OCI-LY1 (cell line): ENCODE results near the gene MAFG.

Source experiments
- H2AFZ ChIP-seq: fragments of 200-600 bp; sonication (generic), shearing (Covaris generic); 2 replicates; pipeline ENCODE4 v1.6.0; 2014; ENCODE audit warnings: antibody characterized with exemption, mild to moderate bottlenecking, low read length
- H3F3A ChIP-seq: fragments of 200-600 bp; sonication (generic), shearing (Covaris generic); 2 replicates; pipeline ENCODE4 v1.6.0; 2014; ENCODE audit warnings: mild to moderate bottlenecking, antibody characterized with exemption, low read length, moderate library complexity; ENCODE audit not compliant: insufficient read depth
- H3K27ac ChIP-seq: fragments of 200-600 bp; sonication (generic); 2 replicates; pipeline ENCODE4 v1.5.1; 2014; ENCODE audit warnings: low read length, mixed run types, mild to moderate bottlenecking, low read depth; ENCODE audit not compliant: poor library complexity, severe bottlenecking
- H3K27me3 ChIP-seq: fragments of 200-600 bp; sonication (generic); 2 replicates; pipeline ENCODE4 v1.6.0; 2014; ENCODE audit warnings: antibody characterized with exemption, mild to moderate bottlenecking, low read length, moderate library complexity; ENCODE audit not compliant: insufficient read depth
- H3K36me3 ChIP-seq: fragments of 200-600 bp; sonication (generic); 2 replicates; pipeline ENCODE4 v1.6.1; 2014; ENCODE audit warnings: mild to moderate bottlenecking, antibody characterized with exemption, low read length, moderate library complexity, mixed read lengths; ENCODE audit not compliant: insufficient read depth
- H3K4me1 ChIP-seq: fragments of 200-600 bp; sonication (generic); 2 replicates; pipeline ENCODE4 v1.5.1; 2014; ENCODE audit warnings: mild to moderate bottlenecking, low read length, moderate library complexity; ENCODE audit not compliant: insufficient read depth, severe bottlenecking
- H3K4me2 ChIP-seq: fragments of 200-600 bp; sonication (generic), shearing (Covaris generic); 2 replicates; pipeline ENCODE4 v1.6.1; 2014; ENCODE audit warnings: low read length
- H3K4me3 ChIP-seq: fragments of 200-600 bp; sonication (generic); 2 replicates; pipeline ENCODE4 v1.5.1; 2014; ENCODE audit warnings: low read length, low read depth, mild to moderate bottlenecking, mixed read lengths; ENCODE audit not compliant: poor library complexity, severe bottlenecking
- H3K79me2 ChIP-seq: fragments of 200-600 bp; shearing (Covaris generic); 2 replicates; pipeline ENCODE4 v1.6.1; 2016; ENCODE audit warnings: mixed run types, low read length, mixed read lengths; ENCODE audit not compliant: insufficient read depth
- H3K9ac ChIP-seq: fragments of 200-600 bp; sonication (generic), shearing (Covaris generic); 2 replicates; pipeline ENCODE4 v1.6.1; 2014; ENCODE audit warnings: mild to moderate bottlenecking, low read length, mixed read lengths
- H3K9me2 ChIP-seq: fragments of 200-600 bp; sonication (generic), shearing (Covaris generic); 2 replicates; pipeline ENCODE4 v1.6.1; 2014; ENCODE audit warnings: low read depth, mild to moderate bottlenecking, low read length, mixed read lengths
- H3K9me3 ChIP-seq: fragments of 200-600 bp; shearing (Covaris generic); 2 replicates; pipeline ENCODE4 v1.6.1; 2014; ENCODE audit warnings: low read length, mixed read lengths
- H4K20me1 ChIP-seq: fragments of 200-600 bp; sonication (generic), shearing (Covaris generic); 2 replicates; pipeline ENCODE4 v1.6.0; 2016; ENCODE audit warnings: mild to moderate bottlenecking, low read length; ENCODE audit not compliant: insufficient read depth
- EZH2 ChIP-seq: fragments of 200-600 bp; sonication (generic), shearing (Covaris generic); IDR thresholded peaks from 2 replicates; pipeline ENCODE4 v1.8.0; 2017; ENCODE audit warnings: borderline replicate concordance, mixed run types, mild to moderate bottlenecking, antibody characterized with exemption, low read length, moderate library complexity, mixed read lengths
- TF ChIP-seq, protein P1 (sequence below): fragments of 200-600 bp; sonication (generic), shearing (Covaris generic); IDR thresholded peaks from 2 replicates; pipeline ENCODE4 v1.5.1; 2017; ENCODE audit warnings: mild to moderate bottlenecking, antibody characterized with exemption, low read length, moderate library complexity, mixed read lengths

MAFG gene

DNA sequence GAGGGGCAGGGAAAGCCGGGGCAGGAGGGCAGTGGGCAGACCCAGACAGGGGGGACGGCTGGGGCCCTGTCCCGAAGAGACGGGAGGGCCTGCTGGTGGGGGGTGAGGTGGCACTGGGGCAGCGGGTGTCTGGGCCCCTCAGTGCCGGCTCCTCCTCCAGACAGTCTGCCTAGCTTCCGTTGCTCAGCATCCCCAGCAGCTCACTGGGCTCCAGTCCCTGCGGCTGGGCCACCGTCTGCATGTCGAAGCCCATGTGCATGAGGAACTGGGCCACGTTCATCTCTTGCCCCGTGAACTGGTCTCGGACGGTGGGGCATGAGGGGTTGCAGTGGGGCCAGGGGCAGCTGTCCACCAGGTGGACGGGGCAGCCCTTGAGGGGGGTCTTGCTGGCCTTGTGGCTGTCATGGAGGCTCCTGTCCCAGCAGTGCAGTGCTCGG, 25.3 kb upstream of the MAFG start:
- H2AFZ ChIP-seq, result no peak overlapping the region
- H4K20me1 ChIP-seq, result no peaks in the 10 kb centered on the region
- no peaks in the 10 kb centered on the region for H3F3A ChIP-seq
- H3K4me2 ChIP-seq, result no peak overlapping the region
- no peak overlapping the region for H3K9ac ChIP-seq
- no peaks in the 10 kb centered on the region for H3K9me3 ChIP-seq
- no peak overlapping the region for H3K4me3 ChIP-seq
- H3K27me3 ChIP-seq, result peaks cover 7% of the 10 kb centered on the region; the same call in 1 of the 2 replicates
- H3K27ac ChIP-seq, result no peak overlapping the region
- no peaks in the 10 kb centered on the region for H3K36me3 ChIP-seq
- no peaks in the 10 kb centered on the region for H3K9me2 ChIP-seq
- TF ChIP-seq EZH2, result no peak
- TF ChIP-seq, protein P1, sequence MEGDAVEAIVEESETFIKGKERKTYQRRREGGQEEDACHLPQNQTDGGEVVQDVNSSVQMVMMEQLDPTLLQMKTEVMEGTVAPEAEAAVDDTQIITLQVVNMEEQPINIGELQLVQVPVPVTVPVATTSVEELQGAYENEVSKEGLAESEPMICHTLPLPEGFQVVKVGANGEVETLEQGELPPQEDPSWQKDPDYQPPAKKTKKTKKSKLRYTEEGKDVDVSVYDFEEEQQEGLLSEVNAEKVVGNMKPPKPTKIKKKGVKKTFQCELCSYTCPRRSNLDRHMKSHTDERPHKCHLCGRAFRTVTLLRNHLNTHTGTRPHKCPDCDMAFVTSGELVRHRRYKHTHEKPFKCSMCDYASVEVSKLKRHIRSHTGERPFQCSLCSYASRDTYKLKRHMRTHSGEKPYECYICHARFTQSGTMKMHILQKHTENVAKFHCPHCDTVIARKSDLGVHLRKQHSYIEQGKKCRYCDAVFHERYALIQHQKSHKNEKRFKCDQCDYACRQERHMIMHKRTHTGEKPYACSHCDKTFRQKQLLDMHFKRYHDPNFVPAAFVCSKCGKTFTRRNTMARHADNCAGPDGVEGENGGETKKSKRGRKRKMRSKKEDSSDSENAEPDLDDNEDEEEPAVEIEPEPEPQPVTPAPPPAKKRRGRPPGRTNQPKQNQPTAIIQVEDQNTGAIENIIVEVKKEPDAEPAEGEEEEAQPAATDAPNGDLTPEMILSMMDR, result no peak
- no peaks in the 10 kb centered on the region for H3K79me2 ChIP-seq
- H3K4me1 ChIP-seq, result no peaks in the 10 kb centered on the region

DNA sequence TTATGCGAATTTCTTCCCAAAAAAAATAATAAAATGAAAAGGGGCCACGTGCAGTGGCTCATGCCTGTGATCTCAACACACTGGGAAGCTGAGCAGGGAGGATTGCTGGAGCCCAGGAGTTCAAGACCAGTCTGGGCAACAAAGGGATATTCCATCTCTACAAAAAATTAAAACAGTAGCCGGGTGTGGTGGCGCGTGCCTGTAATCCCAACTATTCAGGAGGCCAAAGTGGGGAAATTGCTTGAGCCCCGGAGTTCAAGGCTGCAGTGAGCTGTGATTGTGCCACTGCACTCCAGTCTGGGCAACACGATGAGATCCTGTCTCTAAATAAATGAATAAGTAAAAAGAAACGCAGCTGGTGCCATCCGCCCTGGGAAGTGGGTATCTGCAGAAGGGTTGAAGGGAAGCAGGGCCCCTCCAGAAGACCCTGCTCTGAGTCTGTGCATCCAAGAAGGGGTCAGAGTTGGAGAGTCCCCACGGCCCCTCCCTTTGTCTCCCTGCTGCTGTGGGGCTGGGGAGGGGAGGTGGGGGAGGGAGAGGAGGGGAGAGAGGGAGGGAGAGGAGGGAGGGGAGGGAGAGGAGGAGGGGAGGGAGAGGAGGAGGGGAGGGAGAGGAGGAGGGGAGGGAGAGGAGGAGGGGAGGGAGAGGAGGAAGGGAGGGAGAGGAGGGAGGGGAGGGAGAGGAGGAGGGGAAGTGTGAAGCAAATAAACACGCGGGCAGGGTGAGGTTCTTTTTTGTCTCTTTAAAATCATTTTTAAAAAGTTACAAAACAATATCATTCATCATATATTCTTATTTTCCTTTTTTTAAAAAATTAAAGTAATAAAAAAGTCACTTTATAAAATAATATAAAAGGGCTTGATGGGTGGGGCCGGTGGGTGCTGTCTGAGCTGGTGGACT, 24.5 kb upstream of the MAFG start:
- Histone ChIP-seq H3F3A (no peaks in the 10 kb centered on the region), H3K27ac (no peak overlapping the region), H3K79me2 (no peaks in the 10 kb centered on the region), H3K4me2 (no peak overlapping the region), H3K9me3 (no peaks in the 10 kb centered on the region), H2AFZ (no peak overlapping the region), H3K27me3 (peaks cover 6% of the 10 kb centered on the region; the same call in 1 of the 2 replicates), H3K9ac (no peak overlapping the region), H3K4me3 (no peak overlapping the region), H3K36me3 (no peaks in the 10 kb centered on the region), H4K20me1 (no peaks in the 10 kb centered on the region), H3K4me1 (no peaks in the 10 kb centered on the region), H3K9me2 (no peaks in the 10 kb centered on the region)
- TF ChIP-seq EZH2, result no peak
- TF ChIP-seq, protein P1, result no peak

DNA sequence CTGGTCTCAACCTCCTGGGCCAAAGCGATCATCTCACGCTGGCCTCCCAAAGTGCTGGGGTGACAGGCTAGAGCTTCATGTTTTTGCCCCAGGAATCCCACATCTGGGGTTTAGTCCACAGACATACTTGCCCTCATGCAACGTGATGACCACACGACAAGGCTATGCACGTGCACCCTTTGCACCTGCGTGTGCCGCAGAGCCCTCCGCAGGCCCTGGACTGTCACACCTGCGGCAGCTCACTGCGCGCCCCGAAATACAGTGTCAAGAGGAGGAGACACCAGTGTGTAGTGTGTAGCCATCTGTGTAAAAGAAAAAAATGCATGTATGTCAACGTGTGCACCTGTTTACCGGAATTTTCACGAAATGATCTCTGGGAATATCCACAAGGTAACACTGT, 23.0 kb upstream of the MAFG start:
- Histone ChIP-seq H4K20me1 (no peaks in the 10 kb centered on the region), H3K79me2 (no peaks in the 10 kb centered on the region), H3K27me3 (no peaks in the 10 kb centered on the region; the same call in 1 of the 2 replicates), H3K4me1 (no peaks in the 10 kb centered on the region), H3K9ac (no peak overlapping the region), H3K4me3 (no peak overlapping the region), H2AFZ (no peak overlapping the region), H3F3A (no peaks in the 10 kb centered on the region), H3K9me3 (no peaks in the 10 kb centered on the region), H3K4me2 (no peak overlapping the region), H3K9me2 (no peaks in the 10 kb centered on the region), H3K27ac (no peak overlapping the region), H3K36me3 (no peaks in the 10 kb centered on the region)
- TF ChIP-seq EZH2, result no peak
- TF ChIP-seq, protein P1, result no peak
